Measurements from ENCODE around the gene USP24.

- TF ChIP-seq GABPB1 (CRISPR knock-in tag; IDR thresholded peaks at IDR 0.05) (no peak), CTCF (IDR thresholded peaks at IDR 0.05) (no peak), TEAD4 (CRISPR knock-in tag; IDR thresholded peaks at IDR 0.05) (no peak), MAX (CRISPR knock-in tag; IDR thresholded peaks at IDR 0.05) (no peak), MLX (CRISPR knock-in tag; IDR thresholded peaks at IDR 0.05) (no peak), RELA (CRISPR knock-in tag; IDR thresholded peaks at IDR 0.05; ENCODE audit: borderline replicate concordance) (no peak)
- TF ChIP-seq, protein P1, sequence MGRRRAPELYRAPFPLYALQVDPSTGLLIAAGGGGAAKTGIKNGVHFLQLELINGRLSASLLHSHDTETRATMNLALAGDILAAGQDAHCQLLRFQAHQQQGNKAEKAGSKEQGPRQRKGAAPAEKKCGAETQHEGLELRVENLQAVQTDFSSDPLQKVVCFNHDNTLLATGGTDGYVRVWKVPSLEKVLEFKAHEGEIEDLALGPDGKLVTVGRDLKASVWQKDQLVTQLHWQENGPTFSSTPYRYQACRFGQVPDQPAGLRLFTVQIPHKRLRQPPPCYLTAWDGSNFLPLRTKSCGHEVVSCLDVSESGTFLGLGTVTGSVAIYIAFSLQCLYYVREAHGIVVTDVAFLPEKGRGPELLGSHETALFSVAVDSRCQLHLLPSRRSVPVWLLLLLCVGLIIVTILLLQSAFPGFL (CRISPR knock-in tag; IDR thresholded peaks at IDR 0.05; ENCODE audit: borderline replicate concordance), result no peak
Observed at GRCh38 chr1:55206210-55206609, 9.0 kb downstream of the USP24 start.
